SK-N-SH treated with all-trans-retinoic acid at 6 μM for 48 hours (cell line): Measurements from ENCODE around the gene SEPTIN5.

Experiments
- ATAC-seq: fragments of 200-7000 bp; cut with Tn5 transposase; 3 replicates; pipeline ENCODE4 v1.9.1; 2020; ENCODE audit warnings: mild to moderate bottlenecking, moderate library complexity
- ARNTL ChIP-seq: fragments of 450-650 bp; formaldehyde crosslinking; IDR thresholded peaks from 2 replicates; pipeline ENCODE4 v1.5.0; 2020; ENCODE audit warnings: low read depth, mild to moderate bottlenecking, moderate library complexity, borderline replicate concordance
- BACH2 ChIP-seq: fragments of 250-450 bp; sonication (Bioruptor Pico); IDR thresholded peaks from 2 replicates; pipeline ENCODE4 v1.9.0; 2021; ENCODE audit warnings: mild to moderate bottlenecking, borderline replicate concordance
- CREB5 ChIP-seq: fragments of 250-450 bp; sonication (Bioruptor Pico); IDR thresholded peaks from 2 replicates; pipeline ENCODE4 v1.5.1; 2020; ENCODE audit warnings: low read depth, mild to moderate bottlenecking, moderate library complexity
- CSDC2 ChIP-seq: fragments of 250-450 bp; sonication (Bioruptor Pico); IDR thresholded peaks from 2 replicates; pipeline ENCODE4 v1.5.0; 2020; ENCODE audit warnings: mild to moderate bottlenecking, moderate library complexity
- ESRRG ChIP-seq: fragments of 250-450 bp; sonication (Bioruptor Pico); IDR thresholded peaks from 2 replicates; pipeline ENCODE4 v1.6.1; 2021; ENCODE audit warnings: mild to moderate bottlenecking
- OSR1 ChIP-seq: fragments of 250-450 bp; sonication (Bioruptor Pico); IDR thresholded peaks from 2 replicates; pipeline ENCODE4 v1.8.0; 2022; ENCODE audit warnings: moderate library complexity, mild to moderate bottlenecking, inconsistent platforms
- POU6F1 ChIP-seq: fragments of 250-450 bp; sonication (Bioruptor Pico); IDR thresholded peaks from 2 replicates; pipeline ENCODE4 v1.8.0; 2021; ENCODE audit warnings: low read depth, mild to moderate bottlenecking, moderate library complexity, borderline replicate concordance
- PPARA ChIP-seq: fragments of 250-450 bp; sonication (Bioruptor Pico); IDR thresholded peaks from 2 replicates; pipeline ENCODE4 v1.5.0; 2020; ENCODE audit warnings: mild to moderate bottlenecking, borderline replicate concordance
- RARB ChIP-seq: fragments of 250-450 bp; sonication (Bioruptor Pico); IDR thresholded peaks from 2 replicates; pipeline ENCODE4 v1.8.0; 2021; ENCODE audit warnings: mild to moderate bottlenecking, moderate library complexity
- SNAI2 ChIP-seq: fragments of 250-450 bp; sonication (Bioruptor Pico); IDR thresholded peaks from 2 replicates; pipeline ENCODE4 v1.5.0; 2020; ENCODE audit warnings: mild to moderate bottlenecking, moderate library complexity
- TCF4 ChIP-seq: fragments of 250-450 bp; sonication (Bioruptor Pico); IDR thresholded peaks from 2 replicates; pipeline ENCODE4 v1.8.0; 2021; ENCODE audit warnings: mild to moderate bottlenecking, moderate library complexity, borderline replicate concordance
- TOX ChIP-seq: fragments of 250-450 bp; sonication (Bioruptor Pico); IDR thresholded peaks from 2 replicates; pipeline ENCODE4 v1.8.0; 2021; ENCODE audit warnings: mild to moderate bottlenecking, moderate library complexity, borderline replicate concordance
- ZFP30 ChIP-seq: fragments of 450-650 bp; formaldehyde crosslinking; IDR thresholded peaks from 2 replicates; pipeline ENCODE4 v1.5.0; 2022; ENCODE audit warnings: mild to moderate bottlenecking, moderate library complexity
- ZNF565 ChIP-seq: fragments of 450-650 bp; formaldehyde crosslinking; conservative IDR thresholded peaks from 2 replicates; pipeline ENCODE4 v1.5.0; 2020; ENCODE audit warnings: low read depth, mild to moderate bottlenecking, moderate library complexity
- ZNF70 ChIP-seq: fragments of 450-650 bp; formaldehyde crosslinking; IDR thresholded peaks from 2 replicates; pipeline ENCODE4 v1.5.0; 2020; ENCODE audit warnings: mild to moderate bottlenecking, moderate library complexity
- ZNF8 ChIP-seq: fragments of 450-650 bp; formaldehyde crosslinking; IDR thresholded peaks from 2 replicates; pipeline ENCODE4 v1.5.0; 2020; ENCODE audit warnings: mild to moderate bottlenecking, moderate library complexity
- TF ChIP-seq, protein P1 (sequence below): fragments of 250-450 bp; sonication (Bioruptor Pico); IDR thresholded peaks from 2 replicates; pipeline ENCODE4 v1.8.0; 2020; ENCODE audit warnings: mild to moderate bottlenecking, moderate library complexity, borderline replicate concordance
- TF ChIP-seq, protein P2 (sequence below): fragments of 250-450 bp; sonication (Bioruptor Pico); IDR thresholded peaks from 2 replicates; pipeline ENCODE4 v1.5.0; 2020; ENCODE audit warnings: mild to moderate bottlenecking, moderate library complexity
- TF ChIP-seq, protein P3 (sequence below): fragments of 250-450 bp; sonication (Bioruptor Pico); IDR thresholded peaks from 2 replicates; pipeline ENCODE4 v1.5.1; 2021; ENCODE audit warnings: mild to moderate bottlenecking, moderate library complexity

The SEPTIN5 gene

DNA sequence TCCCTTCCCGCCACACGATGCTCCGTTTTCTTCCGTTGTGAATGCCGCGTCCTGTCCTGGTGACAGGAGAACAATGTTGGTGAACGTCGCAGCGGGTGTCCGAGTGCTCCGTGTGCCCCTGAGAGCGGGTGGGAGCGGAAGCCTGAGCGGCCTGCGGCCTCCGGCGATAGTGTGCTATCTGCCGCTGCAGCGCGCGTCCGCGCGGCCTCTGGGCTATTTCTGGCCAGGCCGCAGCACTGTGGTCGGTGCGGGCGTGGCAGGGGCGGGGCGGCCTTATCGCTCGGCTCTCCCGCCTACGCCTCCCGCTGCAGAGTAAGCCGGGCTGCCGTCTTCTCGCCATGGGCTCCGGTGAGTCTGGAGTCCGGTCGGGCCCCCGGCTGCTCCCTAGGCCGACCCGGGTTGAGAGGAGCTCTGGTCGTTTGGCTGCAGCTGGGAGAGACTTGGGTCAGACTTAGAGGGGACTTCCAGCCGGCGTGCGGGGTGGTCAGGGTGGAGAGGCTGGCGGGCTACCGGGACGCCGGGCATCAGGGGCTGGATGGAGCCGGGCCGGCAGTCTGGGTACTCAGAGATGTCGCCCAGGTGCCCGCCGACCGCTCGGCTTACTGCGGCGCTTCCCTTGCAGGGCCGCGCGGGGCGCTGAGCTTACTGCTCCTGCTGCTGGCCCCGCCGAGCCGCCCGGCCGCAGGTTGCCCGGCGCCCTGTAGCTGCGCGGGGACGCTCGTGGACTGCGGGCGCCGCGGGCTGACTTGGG, 9.1 kb downstream of the SEPTIN5 start, which contains the start of gene GP1BB:
GP1BB (plus strand) TSS at position 308 of the 751 bp plus-strand sequence; CDS start at position 339, 31 bp downstream.
- ATAC-seq: no peak
- no peak for TF ChIP-seq ZFP30 (CRISPR knock-in tag)
- no peak for TF ChIP-seq BACH2 (CRISPR knock-in tag)
- 0 out of 2 replicates have a peak, but pooled peaks have one; percentile 61 for TF ChIP-seq PPARA (CRISPR knock-in tag)
- no peak for TF ChIP-seq ZNF565 (CRISPR knock-in tag)

DNA sequence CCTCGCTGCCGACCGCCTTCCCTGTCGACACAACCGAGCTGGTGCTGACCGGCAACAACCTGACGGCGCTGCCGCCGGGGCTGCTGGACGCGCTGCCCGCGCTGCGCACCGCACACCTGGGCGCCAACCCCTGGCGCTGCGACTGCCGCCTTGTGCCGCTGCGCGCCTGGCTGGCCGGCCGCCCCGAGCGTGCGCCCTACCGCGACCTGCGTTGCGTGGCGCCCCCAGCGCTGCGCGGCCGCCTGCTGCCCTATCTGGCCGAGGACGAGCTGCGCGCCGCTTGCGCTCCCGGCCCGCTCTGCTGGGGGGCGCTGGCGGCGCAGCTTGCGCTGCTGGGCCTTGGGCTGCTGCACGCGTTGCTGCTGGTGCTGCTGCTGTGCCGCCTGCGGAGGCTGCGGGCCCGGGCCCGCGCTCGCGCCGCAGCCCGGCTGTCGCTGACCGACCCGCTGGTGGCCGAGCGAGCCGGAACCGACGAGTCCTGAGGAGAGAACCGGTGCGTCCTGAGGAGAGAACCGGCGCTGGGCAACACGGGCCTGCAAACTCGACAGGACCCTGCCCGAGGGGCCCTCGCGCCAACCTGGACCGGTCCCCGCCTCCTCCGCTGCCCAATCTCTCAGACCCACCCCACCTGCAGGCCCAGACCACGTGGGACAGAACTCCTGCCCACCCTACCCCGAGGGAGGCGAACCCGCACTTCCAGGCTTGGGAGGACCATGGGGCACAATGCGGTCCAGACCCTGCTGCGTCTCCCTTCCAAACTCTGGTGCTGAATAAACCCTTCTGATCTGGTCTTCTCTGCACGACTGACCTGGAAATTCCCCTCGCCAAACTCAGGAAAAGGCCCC, 9.9 kb downstream of the SEPTIN5 start:
- TF ChIP-seq POU6F1: no peak
- no peak for TF ChIP-seq ZNF565 (CRISPR knock-in tag)
- TF ChIP-seq CSDC2 (CRISPR knock-in tag): no peak
- TF ChIP-seq ZNF8: no peak
- TF ChIP-seq, protein P1, sequence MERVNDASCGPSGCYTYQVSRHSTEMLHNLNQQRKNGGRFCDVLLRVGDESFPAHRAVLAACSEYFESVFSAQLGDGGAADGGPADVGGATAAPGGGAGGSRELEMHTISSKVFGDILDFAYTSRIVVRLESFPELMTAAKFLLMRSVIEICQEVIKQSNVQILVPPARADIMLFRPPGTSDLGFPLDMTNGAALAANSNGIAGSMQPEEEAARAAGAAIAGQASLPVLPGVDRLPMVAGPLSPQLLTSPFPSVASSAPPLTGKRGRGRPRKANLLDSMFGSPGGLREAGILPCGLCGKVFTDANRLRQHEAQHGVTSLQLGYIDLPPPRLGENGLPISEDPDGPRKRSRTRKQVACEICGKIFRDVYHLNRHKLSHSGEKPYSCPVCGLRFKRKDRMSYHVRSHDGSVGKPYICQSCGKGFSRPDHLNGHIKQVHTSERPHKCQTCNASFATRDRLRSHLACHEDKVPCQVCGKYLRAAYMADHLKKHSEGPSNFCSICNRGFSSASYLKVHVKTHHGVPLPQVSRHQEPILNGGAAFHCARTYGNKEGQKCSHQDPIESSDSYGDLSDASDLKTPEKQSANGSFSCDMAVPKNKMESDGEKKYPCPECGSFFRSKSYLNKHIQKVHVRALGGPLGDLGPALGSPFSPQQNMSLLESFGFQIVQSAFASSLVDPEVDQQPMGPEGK: no peak
- no peak for TF ChIP-seq ZNF70
- TF ChIP-seq ARNTL: no peak
- TF ChIP-seq, protein P2, sequence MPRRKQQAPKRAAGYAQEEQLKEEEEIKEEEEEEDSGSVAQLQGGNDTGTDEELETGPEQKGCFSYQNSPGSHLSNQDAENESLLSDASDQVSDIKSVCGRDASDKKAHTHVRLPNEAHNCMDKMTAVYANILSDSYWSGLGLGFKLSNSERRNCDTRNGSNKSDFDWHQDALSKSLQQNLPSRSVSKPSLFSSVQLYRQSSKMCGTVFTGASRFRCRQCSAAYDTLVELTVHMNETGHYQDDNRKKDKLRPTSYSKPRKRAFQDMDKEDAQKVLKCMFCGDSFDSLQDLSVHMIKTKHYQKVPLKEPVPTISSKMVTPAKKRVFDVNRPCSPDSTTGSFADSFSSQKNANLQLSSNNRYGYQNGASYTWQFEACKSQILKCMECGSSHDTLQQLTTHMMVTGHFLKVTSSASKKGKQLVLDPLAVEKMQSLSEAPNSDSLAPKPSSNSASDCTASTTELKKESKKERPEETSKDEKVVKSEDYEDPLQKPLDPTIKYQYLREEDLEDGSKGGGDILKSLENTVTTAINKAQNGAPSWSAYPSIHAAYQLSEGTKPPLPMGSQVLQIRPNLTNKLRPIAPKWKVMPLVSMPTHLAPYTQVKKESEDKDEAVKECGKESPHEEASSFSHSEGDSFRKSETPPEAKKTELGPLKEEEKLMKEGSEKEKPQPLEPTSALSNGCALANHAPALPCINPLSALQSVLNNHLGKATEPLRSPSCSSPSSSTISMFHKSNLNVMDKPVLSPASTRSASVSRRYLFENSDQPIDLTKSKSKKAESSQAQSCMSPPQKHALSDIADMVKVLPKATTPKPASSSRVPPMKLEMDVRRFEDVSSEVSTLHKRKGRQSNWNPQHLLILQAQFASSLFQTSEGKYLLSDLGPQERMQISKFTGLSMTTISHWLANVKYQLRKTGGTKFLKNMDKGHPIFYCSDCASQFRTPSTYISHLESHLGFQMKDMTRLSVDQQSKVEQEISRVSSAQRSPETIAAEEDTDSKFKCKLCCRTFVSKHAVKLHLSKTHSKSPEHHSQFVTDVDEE (CRISPR knock-in tag): no peak
- TF ChIP-seq SNAI2 (CRISPR knock-in tag): no peak
- no peak for TF ChIP-seq ESRRG
- TF ChIP-seq TOX (CRISPR knock-in tag): no peak
- no peak for TF ChIP-seq TCF4 (CRISPR knock-in tag)
- no peak for TF ChIP-seq OSR1 (CRISPR knock-in tag)
- TF ChIP-seq, all 23 proteins: peak for 0

DNA sequence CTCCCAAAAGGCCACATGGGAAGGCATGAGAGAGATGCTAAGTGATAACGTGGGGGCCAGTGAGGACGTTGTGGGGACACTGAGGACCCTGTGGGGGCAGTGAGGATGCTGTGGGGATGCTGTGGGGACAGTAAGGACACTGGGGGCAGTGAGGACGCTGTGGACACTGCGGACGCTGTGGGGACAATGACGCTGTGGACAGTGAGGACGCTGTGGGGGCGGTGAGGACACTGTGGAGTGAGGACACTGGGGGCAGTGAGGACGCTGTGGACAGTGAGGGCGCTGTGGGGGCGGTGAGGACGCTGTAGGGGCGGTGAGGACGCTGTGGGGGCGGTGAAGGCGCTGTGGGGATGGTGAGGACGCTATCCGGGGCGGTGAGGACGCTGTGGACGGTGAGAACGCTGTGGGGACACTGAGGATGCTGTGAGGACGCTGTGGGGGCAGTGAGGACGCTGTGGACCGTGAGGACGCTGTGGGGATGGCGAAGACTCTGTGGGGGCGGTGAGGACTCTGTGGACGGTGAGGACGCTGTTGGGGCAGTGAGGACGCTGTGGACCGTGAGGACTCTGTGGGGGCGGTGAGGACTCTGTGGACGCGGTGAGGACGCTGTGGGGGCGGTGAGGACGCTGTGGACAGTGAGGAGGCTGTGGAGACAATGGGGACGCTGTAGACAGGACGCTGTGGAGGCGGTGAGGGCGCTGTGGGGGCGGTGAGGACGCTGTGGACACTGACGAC, 10.8 kb downstream of the SEPTIN5 start:
- TF ChIP-seq BACH2 (CRISPR knock-in tag): no peak
- TF ChIP-seq ZFP30 (CRISPR knock-in tag): no peak
- TF ChIP-seq RARB (CRISPR knock-in tag): no peak
- no peak for TF ChIP-seq ZNF8
- TF ChIP-seq, protein P3, sequence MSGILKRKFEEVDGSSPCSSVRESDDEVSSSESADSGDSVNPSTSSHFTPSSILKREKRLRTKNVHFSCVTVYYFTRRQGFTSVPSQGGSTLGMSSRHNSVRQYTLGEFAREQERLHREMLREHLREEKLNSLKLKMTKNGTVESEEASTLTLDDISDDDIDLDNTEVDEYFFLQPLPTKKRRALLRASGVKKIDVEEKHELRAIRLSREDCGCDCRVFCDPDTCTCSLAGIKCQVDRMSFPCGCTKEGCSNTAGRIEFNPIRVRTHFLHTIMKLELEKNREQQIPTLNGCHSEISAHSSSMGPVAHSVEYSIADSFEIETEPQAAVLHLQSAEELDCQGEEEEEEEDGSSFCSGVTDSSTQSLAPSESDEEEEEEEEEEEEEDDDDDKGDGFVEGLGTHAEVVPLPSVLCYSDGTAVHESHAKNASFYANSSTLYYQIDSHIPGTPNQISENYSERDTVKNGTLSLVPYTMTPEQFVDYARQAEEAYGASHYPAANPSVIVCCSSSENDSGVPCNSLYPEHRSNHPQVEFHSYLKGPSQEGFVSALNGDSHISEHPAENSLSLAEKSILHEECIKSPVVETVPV: no peak
- TF ChIP-seq PPARA (CRISPR knock-in tag): no peak
- TF ChIP-seq TCF4 (CRISPR knock-in tag): no peak
- no peak for TF ChIP-seq TOX (CRISPR knock-in tag)
- no peak for TF ChIP-seq CSDC2 (CRISPR knock-in tag)
- no peak for TF ChIP-seq CREB5 (CRISPR knock-in tag)
- no peak for TF ChIP-seq OSR1 (CRISPR knock-in tag)
- no peak for TF ChIP-seq SNAI2 (CRISPR knock-in tag)
- TF ChIP-seq, protein P2 (CRISPR knock-in tag): no peak
- TF ChIP-seq, protein P1: no peak
- ATAC-seq: no peak

More for the DNA sequence above, 9.9 kb downstream of the SEPTIN5 start:
- ATAC-seq: no peak
